ENCODE results near the gene NUDT4.

NUDT4 gene

DNA sequence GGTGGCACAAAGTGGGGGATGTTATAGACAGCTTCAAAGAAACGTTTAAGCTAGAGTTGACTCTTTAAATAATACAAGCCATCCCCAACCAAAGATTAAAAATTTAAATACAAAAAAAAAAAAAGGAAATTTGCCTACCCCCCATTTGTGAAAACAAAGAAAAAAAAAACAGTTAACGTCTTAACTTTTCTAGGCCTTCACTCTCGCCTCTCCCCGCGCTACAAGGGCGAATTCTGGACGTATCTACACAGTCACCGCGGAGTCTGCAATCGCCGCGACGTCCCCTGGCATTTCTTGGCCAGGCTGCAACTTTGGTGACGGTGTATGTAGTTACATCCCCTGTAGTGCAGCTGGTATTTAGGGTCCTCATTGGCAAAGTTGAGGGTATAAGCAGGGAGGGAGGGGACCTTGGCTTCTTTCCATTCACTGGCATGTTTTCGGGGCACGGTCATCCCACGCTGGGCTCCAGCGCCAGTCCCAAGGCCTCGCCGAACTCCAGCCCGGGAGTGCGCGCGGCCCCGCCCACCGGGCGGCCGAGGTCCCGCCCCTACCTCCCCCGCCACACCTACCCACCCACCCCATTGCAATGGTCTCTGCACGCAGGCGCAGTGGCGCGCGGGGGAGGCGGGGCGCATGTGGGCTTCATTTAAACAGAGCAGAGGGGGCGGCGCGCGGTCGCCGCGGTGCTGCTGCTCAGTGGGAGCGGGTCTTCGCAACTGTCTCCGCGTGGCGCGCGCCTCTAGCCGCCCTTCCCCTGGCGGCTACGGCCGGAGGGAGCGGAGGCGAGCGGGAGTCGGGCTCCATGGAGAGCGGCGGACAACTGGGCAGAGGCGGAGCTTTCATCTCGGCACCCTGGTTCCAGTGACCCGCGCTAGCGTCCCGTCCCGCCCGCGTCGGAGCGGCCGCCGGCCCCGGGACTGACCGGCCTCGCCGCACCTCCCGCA lies at the start of gene NUDT4:
NUDT4 (plus strand) TSS at position 674 of the 944 bp plus-strand sequence. CDS start 398 bp downstream, outside the sequence.
- DNase-seq: peak; percentile 95

DNA sequence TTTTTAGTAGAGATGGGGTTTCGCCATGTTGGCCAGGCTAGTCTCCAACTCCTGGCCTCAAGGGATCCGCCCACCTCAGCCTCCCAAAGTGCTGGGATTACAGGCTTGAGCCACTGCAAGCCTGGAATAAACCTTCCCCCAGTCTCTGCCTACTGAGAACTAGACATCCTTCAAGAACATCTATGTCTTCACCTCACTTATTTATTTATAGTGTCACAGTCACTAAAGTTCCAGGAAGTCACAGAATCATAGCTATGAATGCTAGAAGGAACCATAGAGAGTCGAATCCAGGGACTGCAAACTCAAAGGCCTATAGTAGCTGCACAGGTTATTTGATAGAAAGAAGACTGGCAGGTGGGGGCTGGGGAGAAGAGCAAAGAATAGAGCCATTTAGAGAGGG lies 44.7 kb upstream of the NUDT4 start:
- DNase-seq: no peak

DNA sequence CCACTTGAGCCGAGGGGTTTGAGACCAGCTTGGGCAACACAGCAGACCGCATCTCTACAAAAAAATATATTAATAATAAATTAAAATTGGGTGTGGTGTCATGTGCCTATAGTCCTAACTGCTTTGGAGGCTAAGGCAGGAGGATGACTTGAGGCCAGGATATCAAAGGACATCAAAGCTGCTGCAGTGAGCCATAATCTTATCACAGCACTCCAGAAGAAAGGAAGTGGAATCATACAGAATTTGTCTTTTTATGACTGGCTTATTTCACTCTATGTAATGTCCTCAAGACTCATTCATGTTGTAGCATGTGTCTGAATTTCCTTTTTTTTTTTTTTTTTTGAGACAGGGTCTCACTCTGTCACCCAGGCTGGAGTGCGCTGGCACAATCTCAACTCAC lies 43.9 kb upstream of the NUDT4 start:
- no peak for DNase-seq

DNA sequence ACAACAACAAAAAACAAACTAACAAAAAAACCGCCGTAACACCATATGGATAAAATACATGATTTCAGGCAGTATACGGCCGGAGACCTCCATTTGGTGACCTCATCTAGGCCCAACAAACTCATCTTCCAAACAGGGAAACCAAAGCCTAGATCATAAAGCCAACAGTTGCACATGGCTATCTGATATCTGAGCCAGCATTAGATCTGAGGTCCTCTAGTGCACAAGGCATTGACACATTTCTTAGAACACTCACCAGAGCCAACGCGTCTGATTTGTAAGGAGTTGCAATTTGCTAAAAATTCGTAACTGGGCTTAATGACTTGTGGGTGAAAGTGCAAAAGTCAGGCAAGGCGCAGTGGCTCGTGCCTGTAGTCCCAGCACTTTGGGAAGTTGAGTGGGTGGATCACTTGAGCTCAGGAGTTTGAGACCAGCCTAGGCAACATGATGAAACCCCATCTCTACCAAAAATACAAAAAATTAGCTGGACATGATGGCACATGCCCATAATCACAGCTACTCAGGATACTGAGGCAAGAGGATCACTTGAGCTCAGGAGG lies 42.0 kb upstream of the NUDT4 start:
- no peak for DNase-seq

DNA sequence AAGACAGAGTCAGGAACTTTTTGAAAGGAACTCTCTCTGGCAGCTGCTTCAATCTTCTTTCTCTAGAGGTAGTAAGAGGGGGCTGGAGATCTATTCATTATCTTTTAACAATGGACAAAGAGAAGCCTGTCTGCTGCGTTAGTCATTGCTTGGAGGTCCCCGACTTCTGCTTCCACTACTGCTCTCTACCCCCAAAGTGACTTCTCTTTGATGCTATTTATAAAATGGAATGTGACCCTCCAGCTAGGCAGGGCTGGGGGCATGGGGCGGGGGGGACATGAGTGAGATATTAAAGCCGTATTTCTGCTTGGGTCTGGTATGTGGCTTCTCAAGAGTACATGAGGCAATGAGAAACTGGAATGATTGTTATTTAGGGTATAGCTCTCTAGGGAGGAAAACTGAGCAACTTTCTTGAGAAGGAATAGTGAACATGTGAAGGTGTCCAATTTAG lies 41.4 kb upstream of the NUDT4 start:
- DNase-seq: no peak

DNA sequence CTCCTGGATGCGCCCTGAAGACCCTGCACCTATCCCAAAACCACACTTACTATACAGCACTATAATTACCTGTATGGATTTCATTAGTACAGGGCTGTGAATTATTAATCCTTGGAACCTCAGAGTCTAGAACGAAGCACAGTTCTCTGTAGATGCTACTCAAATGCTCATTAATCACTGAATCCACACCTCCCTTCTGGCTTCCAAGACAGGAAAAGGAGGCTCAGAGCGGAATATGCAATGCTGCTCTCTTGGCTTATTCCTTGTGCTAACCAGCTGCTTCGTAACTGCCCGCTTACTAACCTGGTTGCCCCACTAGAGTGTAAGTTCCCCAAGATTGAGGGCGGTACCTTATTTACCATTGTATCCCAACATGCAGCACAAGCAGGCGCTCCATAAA lies 39.1 kb upstream of the NUDT4 start:
- no peak for DNase-seq

DNA sequence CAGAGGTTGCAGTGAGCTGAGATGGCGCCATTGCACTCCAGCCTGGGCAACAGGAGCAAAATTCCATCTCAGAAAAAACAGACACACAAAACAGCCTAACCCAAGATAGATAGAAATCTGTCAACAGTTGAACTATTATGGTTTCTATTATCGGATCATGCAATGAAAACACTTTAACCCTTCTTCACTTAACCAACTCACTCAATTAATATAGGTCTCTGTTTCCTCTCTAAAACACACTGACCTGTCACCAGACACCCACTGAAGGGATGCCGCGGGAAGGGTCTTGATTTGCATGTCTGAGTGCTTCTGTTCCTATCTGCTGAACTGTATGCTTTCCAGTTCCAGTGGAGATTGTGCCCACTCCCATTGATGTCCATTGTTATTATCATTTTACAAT lies 38.0 kb upstream of the NUDT4 start:
- no peak for DNase-seq

DNA sequence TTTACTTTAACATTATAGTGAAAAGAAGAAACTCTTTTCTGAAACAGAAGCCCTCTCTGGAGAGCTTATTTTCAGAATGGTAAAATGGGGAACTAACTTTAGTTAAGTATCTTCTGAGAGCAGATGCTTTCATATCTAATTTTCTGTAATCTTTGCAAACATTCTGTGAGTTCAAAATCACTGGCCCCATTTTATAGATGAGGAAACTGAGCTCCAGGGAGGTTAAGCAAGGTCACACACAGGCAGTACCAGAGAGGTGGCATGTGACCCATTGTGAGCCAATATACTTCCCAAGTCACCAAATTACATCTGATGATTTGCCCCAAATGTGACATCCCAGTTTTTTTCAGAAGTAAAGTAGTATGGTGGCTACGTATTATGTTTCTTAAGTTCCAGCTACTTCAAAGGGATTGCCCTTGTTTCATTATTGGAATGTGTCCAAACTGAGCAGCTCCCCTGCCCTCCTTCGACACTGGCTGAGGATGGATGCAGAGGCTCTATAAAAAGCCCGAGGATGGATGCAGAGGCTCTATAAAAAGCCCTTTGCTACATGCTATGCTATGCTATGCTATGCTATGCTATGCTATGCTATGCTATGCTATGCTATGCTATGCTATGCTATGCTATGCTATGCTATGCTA lies 36.2 kb upstream of the NUDT4 start:
- DNase-seq: no peak

DNA sequence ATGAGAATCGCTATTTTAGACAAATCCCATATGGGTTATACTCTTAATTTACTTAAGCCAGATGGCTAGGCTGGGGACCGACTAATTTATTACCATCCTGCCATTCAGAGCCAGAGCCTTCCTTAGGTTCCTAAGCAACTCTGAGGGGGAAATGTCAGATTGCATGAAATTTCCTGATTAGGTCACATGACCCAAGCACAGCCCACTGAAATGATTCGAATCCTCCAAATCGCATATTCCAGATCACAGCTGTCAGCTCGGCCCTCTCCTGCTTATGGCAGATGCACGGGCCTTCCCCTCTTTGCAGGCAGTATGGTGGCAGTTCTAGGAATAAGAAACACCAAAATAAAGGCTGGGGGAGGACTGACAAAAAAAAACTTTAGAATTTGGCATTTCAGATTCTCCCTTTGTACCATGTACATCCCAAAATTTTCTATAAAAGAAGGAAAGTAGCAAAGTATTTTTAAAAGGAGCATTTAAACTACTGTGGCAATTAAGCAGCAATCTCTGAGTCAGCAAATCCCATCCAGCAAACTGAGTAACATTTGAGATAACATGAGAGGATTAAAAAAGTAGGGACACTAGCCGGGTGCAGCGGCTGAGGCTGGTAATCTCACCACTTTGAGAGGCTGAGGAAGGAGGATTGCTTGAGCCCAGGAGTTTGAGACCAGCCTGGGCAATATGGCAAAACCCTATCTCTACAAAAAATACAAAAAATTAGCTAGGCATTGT lies 30.5 kb upstream of the NUDT4 start:
- no peak for DNase-seq

DNA sequence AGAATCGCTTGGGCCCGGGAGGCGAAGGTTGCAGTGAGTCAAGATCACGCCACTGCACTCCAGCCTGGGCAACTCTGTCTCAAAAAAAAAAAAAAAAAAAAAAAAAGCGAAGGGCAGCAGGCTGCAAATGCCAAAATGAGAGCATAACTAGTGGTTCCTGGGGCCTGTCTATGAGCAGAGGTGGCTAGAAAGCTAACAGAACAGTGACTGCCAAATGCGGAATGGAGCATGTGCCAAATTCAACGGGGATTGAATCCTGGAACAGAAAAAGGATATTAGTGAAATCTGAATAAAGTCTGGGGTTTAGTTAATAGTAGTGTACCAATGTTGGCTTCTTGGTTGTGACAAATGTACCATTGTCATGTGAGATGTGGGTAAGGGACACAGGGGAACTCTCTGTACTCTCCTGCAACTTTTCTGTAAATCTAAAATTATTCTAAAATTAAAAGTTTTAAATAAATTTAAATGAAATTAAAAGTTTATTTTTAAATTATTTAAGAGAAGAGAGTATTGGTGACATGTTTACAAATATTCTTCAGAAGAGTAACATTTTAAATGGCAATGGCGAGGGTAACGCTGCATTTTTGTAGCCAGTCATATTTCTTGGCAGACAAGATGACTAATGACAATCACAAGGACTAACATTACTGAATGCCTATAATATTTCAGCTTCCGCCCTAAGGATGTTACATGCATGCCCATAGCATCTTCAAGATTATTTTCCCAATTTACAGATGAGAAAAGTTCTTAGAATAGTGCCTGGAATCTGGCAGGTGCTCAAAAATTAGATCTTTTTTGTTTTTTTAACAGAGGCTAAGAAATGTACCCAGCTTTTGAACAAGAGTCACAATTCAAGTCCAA lies 28.9 kb upstream of the NUDT4 start:
- no peak for DNase-seq

DNA sequence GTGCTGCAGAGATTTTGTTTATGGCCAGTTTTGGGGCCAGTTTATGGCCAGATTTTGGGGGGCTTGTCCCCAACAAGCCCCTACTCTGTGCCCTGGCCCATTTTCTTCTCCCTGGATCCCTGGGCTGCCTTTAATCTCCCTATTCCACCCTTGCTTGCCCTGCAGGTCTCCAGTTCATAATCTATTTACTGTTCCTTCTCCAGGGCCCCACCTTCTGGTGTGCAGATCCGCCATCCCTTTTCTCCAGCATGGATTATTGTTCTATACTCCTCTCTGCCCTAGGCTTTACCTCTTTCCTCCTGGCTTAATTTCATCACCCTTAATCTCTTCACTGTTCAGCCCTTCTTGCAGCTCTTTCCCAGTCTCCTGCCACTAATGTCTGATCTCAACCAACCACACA lies 26.0 kb upstream of the NUDT4 start:
- no peak for DNase-seq

DNA sequence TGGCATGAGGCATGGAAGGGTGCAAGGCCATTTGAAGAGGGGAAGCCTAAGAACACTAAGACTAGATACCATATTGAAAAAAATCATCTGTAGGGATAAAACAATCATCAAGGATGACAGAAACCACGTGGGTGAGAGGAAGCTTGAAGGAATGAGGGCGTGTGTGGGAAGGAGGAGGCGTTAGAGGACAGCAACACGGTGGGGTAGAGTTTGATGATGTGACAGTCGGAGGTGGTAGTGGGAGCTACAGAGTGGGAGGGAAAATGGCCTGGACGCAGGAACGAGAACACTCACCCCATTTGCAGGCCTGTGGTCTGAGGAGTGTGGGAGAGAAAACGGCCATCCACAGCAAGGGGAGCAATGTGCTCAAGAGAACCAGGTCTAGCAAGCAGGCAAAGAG lies 25.4 kb upstream of the NUDT4 start:
- DNase-seq: no peak

DNA sequence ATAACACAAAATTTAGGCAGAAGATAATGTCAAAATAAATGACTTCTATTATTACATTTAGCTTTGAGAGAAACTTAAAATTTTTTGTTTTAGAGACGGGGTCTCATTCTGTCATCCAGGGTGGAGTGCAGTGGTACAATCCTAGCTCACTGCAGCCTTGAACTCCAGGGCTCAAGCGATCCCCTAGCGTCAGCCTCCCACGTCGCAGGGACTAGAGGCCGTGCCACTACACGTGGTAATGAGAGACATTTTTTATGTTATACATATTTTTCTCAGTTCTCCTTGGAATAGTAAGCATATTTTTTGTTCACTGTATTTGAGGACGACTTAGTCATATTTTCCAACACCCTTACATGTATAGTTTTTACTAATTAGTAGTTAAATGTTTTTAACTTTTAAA lies 21.5 kb upstream of the NUDT4 start:
- DNase-seq: no peak

DNA sequence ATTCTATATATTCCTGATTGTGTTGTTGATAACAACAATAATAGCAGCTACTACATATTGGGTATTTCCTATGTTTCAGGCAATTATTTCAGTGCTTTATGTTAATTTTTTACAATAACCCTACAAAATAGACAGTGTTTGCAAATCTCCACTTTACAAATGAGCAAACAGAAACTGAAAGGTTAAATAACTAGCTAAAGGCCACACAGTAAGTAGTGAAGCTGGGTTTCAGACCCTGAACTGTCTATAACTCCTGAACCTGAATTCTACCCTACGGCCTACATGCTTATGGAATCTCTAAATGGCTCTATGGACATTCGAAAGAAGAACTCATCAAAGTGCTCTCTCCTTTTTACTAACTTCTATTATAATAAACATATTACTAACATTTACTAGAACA lies 19.7 kb upstream of the NUDT4 start:
- DNase-seq: no peak

DNA sequence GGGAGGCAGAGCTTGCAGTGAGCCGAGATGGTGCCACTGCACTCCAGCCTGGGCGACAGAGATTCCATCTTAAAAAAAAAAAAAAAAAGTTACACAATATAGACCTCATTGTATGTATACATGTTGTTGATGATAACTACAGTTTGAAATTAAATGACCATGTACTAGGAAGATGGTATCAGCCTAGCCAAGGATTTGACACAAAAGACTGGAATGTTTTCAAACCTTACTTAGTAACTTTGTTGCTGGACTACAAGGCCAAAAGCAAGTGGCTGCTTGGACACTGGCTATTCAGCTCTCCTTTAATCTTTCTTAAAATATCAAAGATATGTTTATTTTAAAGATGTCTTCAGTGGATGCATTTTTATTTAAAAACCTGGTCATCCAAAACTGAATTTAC lies 18.9 kb upstream of the NUDT4 start:
- DNase-seq: no peak

DNA sequence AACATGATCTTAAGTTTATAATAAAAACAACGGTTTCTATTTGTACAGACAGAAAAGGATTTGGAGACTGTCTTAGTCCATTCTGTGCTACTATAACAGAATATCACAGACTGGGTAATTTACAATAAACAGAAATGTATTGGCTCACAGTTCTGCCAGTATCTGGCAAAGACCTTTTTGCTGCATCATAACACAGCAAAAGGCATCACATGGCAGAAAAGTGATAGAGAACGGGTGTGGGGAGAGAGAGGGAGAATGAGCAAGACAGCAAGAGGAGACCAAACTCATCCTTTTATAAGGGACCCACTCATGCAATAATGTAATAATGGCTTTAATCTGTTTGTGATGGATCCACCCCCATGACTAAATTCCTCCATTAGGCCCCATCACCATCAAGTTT lies 17.0 kb upstream of the NUDT4 start:
- no peak for DNase-seq

DNA sequence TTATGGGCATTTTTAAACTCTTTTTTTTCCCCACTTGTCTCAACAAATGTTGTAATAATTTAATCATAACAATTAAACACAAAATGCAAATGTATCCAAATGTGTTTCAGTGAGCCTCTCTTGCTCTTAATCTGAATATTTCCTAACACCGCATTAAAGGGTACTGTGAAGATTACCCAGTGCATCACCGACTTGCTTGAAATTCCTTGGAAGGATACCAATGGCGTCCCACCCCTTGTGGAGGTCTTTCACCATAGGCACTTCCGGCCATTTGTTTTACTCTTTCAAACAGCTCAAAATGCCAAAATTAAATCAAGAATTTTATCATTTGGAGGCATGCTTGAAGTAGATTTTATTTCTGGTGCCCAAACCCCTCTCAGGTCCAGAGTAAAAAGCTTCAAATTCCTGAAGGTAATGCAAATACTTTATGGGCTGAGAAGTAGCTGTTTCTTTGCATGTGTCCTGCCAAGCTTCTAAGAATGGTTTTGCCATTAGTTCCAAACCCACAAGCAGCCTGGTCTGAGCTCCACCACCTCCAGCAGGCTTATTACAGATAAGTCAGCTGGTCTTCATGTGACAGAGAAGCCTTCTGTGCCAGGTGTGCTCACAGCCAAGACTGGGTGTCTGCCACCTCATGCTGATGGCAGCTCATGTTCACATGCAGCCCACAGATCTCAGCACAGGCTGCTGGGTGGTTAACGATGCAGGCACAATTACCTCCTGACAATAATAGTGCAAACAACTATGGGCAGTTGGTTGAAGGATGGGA lies 16.4 kb upstream of the NUDT4 start:
- no peak for DNase-seq

DNA sequence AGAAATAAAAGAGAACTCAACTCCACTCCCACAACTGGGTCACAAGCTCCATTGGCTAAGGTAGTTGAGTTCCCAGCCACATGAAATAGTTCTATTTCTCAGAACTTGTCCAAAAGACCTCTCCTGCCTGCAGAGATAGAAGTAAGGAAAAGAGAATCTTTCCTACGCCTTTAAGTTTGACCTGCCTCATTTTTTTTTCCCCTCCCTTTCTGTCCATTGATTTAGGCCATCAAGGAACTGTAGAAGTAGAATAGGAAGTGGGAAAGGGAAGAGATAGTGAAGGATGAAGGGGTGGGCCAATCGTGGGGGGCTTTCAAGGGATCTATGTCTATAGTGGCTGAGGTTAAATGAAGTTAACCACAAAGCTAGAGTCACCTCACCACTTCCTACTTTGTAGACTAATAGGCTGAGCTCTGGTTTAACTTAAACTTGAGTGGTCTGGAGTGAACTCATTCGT lies 13.9 kb upstream of the NUDT4 start:
- DNase-seq: no peak

DNA sequence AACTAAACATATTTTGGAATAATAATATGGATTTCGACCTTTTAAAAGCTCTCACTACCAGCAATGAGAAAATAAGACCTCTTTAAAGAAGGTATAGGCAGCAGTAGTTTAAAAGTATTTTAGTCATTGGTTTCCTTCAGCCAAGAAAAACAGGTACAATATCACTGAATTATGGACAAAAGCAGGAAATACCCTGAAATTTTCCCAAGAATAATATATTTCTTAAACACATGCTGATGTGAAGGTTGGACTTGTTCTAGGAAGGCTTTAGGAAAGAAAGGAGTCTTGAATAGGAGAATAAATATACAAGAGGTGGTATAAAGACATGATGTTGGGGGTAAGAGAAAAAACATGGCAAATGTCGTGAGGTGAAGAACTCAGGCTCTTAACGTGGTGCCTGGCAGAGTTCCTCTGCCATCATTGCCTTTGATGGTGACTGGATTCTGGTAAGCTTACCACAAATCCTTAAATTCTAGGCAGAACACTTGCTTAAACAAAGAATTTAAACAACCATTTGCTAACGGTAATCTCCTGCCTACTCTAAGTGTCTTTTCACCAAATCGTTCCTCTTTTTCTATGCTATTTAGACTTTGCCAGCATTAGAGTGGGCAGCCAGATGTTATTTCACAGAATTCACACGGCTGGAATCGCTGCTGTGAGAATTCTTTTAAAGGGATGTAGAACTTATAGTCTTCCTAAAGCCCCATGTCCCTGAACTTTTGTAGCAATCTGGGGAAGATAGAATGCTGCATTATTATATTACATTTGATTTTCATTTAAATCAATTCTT lies 11.9 kb upstream of the NUDT4 start:
- no peak for DNase-seq

DNA sequence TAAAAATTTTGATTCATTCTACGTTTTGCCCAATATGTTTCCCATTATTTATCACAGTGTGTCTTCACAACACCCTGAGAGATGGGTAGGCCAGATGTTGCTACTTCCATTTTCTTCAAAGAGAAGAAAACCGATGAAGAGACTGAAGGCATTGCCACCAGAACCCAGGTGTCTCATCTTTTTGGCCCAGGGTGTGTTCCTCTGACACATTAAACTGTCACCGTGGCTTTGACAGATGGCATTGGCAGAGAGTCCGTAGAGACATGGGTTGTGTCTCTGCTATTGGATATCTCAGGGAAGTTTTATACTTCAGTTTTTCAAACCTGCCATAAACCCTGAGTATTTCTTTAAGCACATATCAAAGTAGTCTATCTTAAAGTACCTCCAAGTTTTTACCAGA lies 11.3 kb upstream of the NUDT4 start:
- no peak for DNase-seq

DNA sequence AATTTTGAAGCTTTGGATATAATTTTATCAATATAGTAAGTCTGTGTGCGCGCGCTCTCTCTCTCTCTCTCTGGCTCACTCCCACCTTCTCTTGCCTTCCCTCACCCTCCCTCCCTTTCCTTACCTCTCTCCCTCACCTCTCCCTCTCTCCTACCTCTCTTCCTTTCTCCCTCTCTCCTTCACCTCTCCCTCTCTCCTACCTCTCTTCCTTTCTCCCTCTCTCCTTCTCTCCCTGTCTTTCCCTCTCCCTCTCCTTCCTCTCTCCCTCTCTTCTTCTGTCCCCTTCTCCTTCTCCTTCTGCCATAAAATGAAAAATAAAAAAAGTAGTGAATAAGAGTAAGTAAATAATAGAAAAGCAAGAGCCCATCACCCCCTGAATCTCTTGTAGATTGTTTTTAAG lies 9.0 kb upstream of the NUDT4 start:
- no peak for DNase-seq

Data from CD4-positive, alpha-beta T cell treated with Interleukin-15 for 1 hour (primary cell).